Measurements from ENCODE around the gene CAGE1.

DNA sequence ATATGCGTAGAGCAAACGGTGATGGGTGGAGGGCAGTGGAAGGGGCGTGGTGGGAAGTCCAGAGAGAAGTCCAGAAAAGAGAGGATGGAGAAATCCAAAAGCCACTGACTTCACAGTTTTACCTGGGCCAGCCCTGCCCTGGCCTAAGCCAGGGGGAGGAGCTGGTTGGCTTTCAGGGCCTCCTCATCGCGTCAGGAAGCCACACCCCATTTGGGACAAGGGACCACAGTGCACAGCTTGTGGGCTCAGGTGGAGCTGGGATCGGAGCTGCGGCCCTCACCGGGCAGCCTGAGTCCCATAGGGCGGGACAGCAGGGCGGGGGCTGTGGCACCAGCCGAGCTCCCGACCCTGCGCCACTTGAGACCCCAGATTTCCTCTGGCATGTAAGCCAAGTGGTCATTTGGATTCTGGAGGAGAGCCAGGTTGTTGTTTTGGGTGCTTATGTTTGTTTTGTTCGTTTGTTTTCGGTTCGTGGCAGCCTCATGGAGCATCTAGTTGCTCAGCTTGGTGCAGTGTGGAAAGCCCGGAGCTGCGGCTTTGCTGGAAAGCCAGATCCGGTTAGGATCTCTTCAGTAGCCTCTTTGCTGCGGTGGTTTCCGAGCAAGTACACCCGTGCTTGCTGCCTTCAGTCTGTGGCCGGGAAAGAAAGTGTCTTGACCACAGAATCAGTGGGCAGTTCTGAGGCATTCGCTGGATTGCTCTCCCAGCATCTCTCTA lies 42.3 kb upstream of the CAGE1 start:
- TF ChIP-seq POLR2A (IDR thresholded peaks at IDR 0.05) = no peak
- TF ChIP-seq, protein P1, sequence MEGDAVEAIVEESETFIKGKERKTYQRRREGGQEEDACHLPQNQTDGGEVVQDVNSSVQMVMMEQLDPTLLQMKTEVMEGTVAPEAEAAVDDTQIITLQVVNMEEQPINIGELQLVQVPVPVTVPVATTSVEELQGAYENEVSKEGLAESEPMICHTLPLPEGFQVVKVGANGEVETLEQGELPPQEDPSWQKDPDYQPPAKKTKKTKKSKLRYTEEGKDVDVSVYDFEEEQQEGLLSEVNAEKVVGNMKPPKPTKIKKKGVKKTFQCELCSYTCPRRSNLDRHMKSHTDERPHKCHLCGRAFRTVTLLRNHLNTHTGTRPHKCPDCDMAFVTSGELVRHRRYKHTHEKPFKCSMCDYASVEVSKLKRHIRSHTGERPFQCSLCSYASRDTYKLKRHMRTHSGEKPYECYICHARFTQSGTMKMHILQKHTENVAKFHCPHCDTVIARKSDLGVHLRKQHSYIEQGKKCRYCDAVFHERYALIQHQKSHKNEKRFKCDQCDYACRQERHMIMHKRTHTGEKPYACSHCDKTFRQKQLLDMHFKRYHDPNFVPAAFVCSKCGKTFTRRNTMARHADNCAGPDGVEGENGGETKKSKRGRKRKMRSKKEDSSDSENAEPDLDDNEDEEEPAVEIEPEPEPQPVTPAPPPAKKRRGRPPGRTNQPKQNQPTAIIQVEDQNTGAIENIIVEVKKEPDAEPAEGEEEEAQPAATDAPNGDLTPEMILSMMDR (IDR thresholded peaks at IDR 0.05 in 4 of 5, conservative IDR thresholded peaks at IDR 0.05 in 1 of 5) = no peak
